Body of pancreas (tissue), 4 donors: ENCODE measurements around the gene ASCL5. TPM values are rescaled to one million over a fixed set of nuclear protein-coding genes. Genes with fewer than 3 reads are reported as not detected.
A peak's percentile ranks its signal among the peaks of the same experiment; 100 is the strongest.

ENCODE experiments used
- ATAC-seq: fragments of 150-250 bp; one replicate; pipeline ENCODE4 v1.9.1; 2016
- DNase-seq, 4 donors: peaks; one replicate each; pipeline ENCODE4 v3.0.0-alpha.2; 2019
- H3K27ac ChIP-seq, 4 donors: fragments of 200-600 bp; sonication (generic); 1 replicate in 3 of 4; 2 replicates in 1 of 4; pipeline versions ENCODE4 v1.5.1 to v1.6.1; 2016 to 2019; ENCODE audit warnings: mild to moderate bottlenecking in 1 of 4, mixed read lengths in 1 of 4, moderate library complexity in 1 of 4
- H3K27me3 ChIP-seq, 2 donors: fragments of 200-600 bp; sonication (generic); one replicate each; pipeline ENCODE4 v1.6.0; 2016; ENCODE audit warnings: mild to moderate bottlenecking in 1 of 2
- H3K36me3 ChIP-seq, 2 donors: fragments of 200-600 bp; sonication (generic); replicated peaks in 1 of 2; 2 replicates each; pipeline ENCODE4 v1.5.1; 2016; ENCODE audit warnings: low read depth in 2 of 2; ENCODE audit not compliant: insufficient read depth in 1 of 2
- H3K4me1 ChIP-seq: fragments of 200-600 bp; sonication (generic); one replicate; pipeline ENCODE4 v1.6.0; 2016
- H3K4me3 ChIP-seq, 2 donors: fragments of 200-600 bp; sonication (generic); 1 replicate in 1 of 2; 2 replicates in 1 of 2; pipeline ENCODE4 v1.5.1; 2016 to 2019
- H3K9me3 ChIP-seq, 3 donors: fragments of 200-600 bp; sonication (generic); 1 replicate in 2 of 3; 2 replicates in 1 of 3; pipeline ENCODE4 v1.5.1; 2016
- CTCF ChIP-seq, 7 experiments: fragments of 450-650 bp in 4 of 7; fragments of 200-600 bp in 3 of 7; sonication (generic) in 3 of 7; IDR thresholded peaks; one replicate each; pipeline ENCODE4 v1.5.1; 2016 to 2019; ENCODE audit warnings: antibody characterized with exemption in 7 of 7
- POLR2A ChIP-seq, 3 donors: fragments of 450-650 bp; IDR thresholded peaks; one replicate each; pipeline ENCODE4 v1.6.1; 2016; ENCODE audit warnings: antibody characterized with exemption in 3 of 3, mild to moderate bottlenecking in 2 of 3
- WGBS, 2 donors: methylation state at CpG; one replicate each; pipeline ENCODE4 v1.1.5; 2017; 5-methylcytosine and 5-hydroxymethylcytosine counted together
- intact Hi-C: fragments of 100-400 bp; cut with DNase I; formaldehyde crosslinking; loops from one replicate; pipeline ENCODE4 v1.15.1; 2023
- total RNA-seq, 2 donors: library from RNA; depleted of rRNA; stranded (reverse); fragments of >200 nt; gene quantifications; one replicate each; pipeline ENCODE4 v1.1.0, GENCODE V29; 2016

ASCL5 gene
- total RNA-seq, 2 donors from 2014 or later = 1.0 to 4.6 TPM

DNA sequence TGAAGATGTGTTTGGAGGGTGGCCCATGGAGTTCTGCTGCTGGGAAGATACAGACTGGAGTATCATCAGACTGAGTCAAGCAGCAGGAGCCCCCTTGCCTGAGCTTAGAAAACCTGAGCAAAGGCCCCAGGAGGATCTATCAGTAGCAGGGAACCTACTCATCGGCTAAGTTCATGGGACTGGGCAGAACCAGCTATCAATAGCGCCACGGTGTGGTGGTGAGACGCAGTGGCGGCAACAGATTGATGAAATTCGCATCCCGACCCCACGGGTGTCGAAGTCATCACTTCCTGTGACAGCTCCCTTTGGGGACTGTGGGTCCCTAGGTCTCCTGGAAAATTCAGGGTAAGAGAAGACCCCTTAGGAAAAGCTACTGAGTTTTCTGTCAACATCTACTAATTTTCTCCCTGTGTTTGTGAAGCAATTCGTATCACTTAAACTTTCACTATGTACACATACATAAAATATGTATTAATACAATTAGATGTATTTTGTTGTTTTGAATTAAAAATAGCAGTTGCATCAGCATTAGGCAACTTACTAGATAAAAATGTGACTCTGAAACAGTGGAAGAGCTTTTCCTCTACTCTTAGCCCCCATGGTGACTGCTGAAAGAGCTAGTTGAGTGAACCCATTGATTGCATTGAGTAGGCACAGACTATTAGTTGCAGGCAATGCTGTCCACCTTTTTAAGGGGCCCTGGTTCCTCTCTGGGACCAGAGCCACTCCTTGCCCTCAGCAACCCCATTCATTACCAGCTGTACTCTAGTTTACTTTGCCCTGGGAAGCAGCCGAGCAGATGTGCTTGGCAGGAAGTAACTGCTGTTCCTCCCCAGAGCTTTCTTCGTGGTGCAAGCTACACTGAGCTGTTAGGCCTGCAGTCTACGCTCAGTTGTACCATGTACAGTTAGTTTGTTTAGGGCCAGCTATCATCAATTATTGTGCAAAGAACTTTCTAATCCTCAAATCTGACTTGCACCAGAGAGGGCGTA is 7.5 kb downstream of the ASCL5 start:
- no peak overlapping the region for H3K4me3 ChIP-seq
- H3K36me3 ChIP-seq = no peaks in the 10 kb centered on the region
- ATAC-seq = no peak
- H3K9me3 ChIP-seq = no peaks in the 10 kb centered on the region
- H3K27me3 ChIP-seq = no peaks in the 10 kb centered on the region
- H3K4me1 ChIP-seq = peaks cover 21% of the 10 kb centered on the region
- no peak overlapping the region for H3K27ac ChIP-seq
- WGBS, 2 donors = 31 to 65% methylated on average over 11 to 14 of the region's 14 CpGs
- intact Hi-C loops = no loop called here
- DNase-seq = peak in 3 of 4 donors; percentile 27 to 38 (median 36)
- TF ChIP-seq CTCF (IDR thresholded peaks at IDR 0.05) = peak; percentile 21 to 40 (median 29)
- no peak for TF ChIP-seq POLR2A (IDR thresholded peaks at IDR 0.05)

GRCh38 chr1:201116091-201116490 is 10.9 kb downstream of the ASCL5 start:
- no peak for DNase-seq
- 100% methylated on average over 2 of the region's 2 CpGs for WGBS, 2 donors
- no peaks in the 10 kb centered on the region for H3K9me3 ChIP-seq
- no peaks in the 10 kb centered on the region for H3K27me3 ChIP-seq
- H3K36me3 ChIP-seq = no peaks in the 10 kb centered on the region
- no peak for TF ChIP-seq CTCF (IDR thresholded peaks at IDR 0.05)
- TF ChIP-seq POLR2A (IDR thresholded peaks at IDR 0.05) = no peak
- no peak for ATAC-seq
- intact Hi-C loops = no loop called here
- H3K4me3 ChIP-seq = no peak overlapping the region
- peaks cover 16% of the 10 kb centered on the region for H3K4me1 ChIP-seq
- no peak overlapping the region for H3K27ac ChIP-seq

DNA sequence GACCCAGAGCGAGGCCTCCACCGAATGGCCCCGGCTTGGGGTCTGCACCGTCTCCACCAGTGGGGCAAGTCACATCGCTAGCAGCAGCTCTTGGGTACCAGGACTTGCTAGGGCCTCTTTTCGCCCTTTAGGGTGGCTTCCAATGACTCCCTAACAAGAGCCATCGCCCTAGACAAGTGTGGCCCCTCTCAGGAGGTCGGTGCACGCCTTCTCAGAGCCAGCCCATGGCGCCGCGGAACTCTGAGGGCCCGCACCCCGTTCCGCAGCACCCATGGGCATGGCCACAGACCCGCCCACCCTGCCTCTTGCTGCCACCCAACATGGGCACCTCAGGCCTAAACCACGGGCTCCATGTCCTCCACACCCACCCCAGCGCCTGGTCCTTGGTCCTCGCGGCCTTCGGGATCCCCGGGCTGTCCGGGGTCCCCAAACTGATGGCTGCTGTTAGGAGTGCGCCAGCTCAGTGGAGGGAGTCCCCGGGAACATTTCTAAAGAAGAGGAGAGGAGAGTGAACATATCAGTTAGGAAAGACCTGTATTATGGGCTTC is 11.5 kb downstream of the ASCL5 start:
- no peak overlapping the region for H3K27ac ChIP-seq
- TF ChIP-seq POLR2A (IDR thresholded peaks at IDR 0.05) = no peak
- no peak for TF ChIP-seq CTCF (IDR thresholded peaks at IDR 0.05)
- intact Hi-C loops = no loop called here
- peaks cover 16% of the 10 kb centered on the region for H3K4me1 ChIP-seq
- H3K4me3 ChIP-seq = no peak overlapping the region
- H3K9me3 ChIP-seq = no peaks in the 10 kb centered on the region
- DNase-seq = no peak
- H3K36me3 ChIP-seq = no peaks in the 10 kb centered on the region
- no peaks in the 10 kb centered on the region for H3K27me3 ChIP-seq
- WGBS, 2 donors = 96 to 99% methylated on average over 16 to 25 of the region's 25 CpGs
- ATAC-seq = no peak

- Histone ChIP-seq H3K27me3 (no peaks in the 10 kb centered on the region), H3K27ac (peak overlapping the region; percentile 5 to 89 (median 56)), H3K36me3 (no peaks in the 10 kb centered on the region), H3K4me3 (peak overlapping the region; percentile 13 to 59), H3K4me1 (peaks cover 16% of the 10 kb centered on the region), H3K9me3 (no peaks in the 10 kb centered on the region)
- TF ChIP-seq CTCF (IDR thresholded peaks at IDR 0.05) (peak; percentile 65 to 95 (median 87)), POLR2A (IDR thresholded peaks at IDR 0.05) (peak; percentile 79 to 91 (median 91))
- intact Hi-C loops = no loop called here
- DNase-seq = peak; percentile 89 to 95 (median 92)
- peak; percentile 97 for ATAC-seq
- 0 to 2% methylated on average over 9 to 75 of the region's 88 CpGs for WGBS, 2 donors
Observed at GRCh38 chr1:201114245-201115131, 12.5 kb downstream of the ASCL5 start.
